Common myeloid progenitor, CD34-positive (primary cell): ENCODE data around the gene PRRT1.

Experiments
- CTCF ChIA-PET: fragments of 350-600 bp; sonication (Branson Sonifier 250); formaldehyde crosslinking; loops from one replicate; lab custom pipeline; 2021; ENCODE audit warnings: antibody characterized with exemption; lab: Charles Lee
- POLR2A ChIA-PET: fragments of 350-600 bp; sonication (Branson Sonifier 250); formaldehyde crosslinking; loops from one replicate; lab custom pipeline; 2021; ENCODE audit warnings: antibody characterized with exemption; lab: Charles Lee
- DNase-seq, 3 donors: peaks; one replicate each; pipeline versions ENCODE4 v3.0.0 to v3.0.0-alpha.2; 2013
- H3K27ac ChIP-seq, 2 experiments: 1 replicate in 1 of 2; 2 replicates in 1 of 2; pipeline ENCODE4 v1.7.0; 2013; ENCODE audit warnings: inconsistent platforms in 2 of 2, low read length in 2 of 2, mild to moderate bottlenecking in 2 of 2, low read depth in 1 of 2, moderate library complexity in 1 of 2; ENCODE audit not compliant: severe bottlenecking in 2 of 2, insufficient read depth in 1 of 2, poor library complexity in 1 of 2
- H3K27me3 ChIP-seq, 5 experiments: replicated peaks in 2 of 5; 1 replicate in 3 of 5; 2 replicates in 2 of 5; pipeline versions ENCODE4 v1.6.1 to v1.7.0; 2013; ENCODE audit warnings: low read length in 4 of 5, mild to moderate bottlenecking in 2 of 5, moderate library complexity in 2 of 5, inconsistent platforms in 1 of 5; ENCODE audit not compliant: insufficient read depth in 5 of 5, control insufficient read depth in 4 of 5
- H3K36me3 ChIP-seq, 4 experiments: 1 replicate in 2 of 4; 2 replicates in 2 of 4; pipeline versions ENCODE4 v1.6.1 to v1.7.0; 2013; ENCODE audit warnings: low read length in 3 of 4, control low read depth in 1 of 4, mild to moderate bottlenecking in 1 of 4; ENCODE audit not compliant: control insufficient read depth in 4 of 4, insufficient read depth in 4 of 4
- H3K4me1 ChIP-seq, 4 experiments: 1 replicate in 3 of 4; 2 replicates in 1 of 4; pipeline versions ENCODE4 v1.6.1 to v1.7.1; 2013; ENCODE audit warnings: low read length in 3 of 4, mild to moderate bottlenecking in 3 of 4, control low read depth in 1 of 4, inconsistent platforms in 1 of 4, moderate library complexity in 1 of 4; ENCODE audit not compliant: control insufficient read depth in 4 of 4, insufficient read depth in 4 of 4; ENCODE audit errors: control extremely low read depth in 1 of 4
- H3K4me3 ChIP-seq, 7 experiments: 1 replicate in 4 of 7; 2 replicates in 3 of 7; pipeline versions ENCODE4 v1.5.1 to v1.7.0; 2013; ENCODE audit warnings: mild to moderate bottlenecking in 7 of 7, low read length in 6 of 7, moderate library complexity in 6 of 7, inconsistent platforms in 2 of 7, low read depth in 2 of 7, control low read depth in 1 of 7; ENCODE audit not compliant: insufficient read depth in 4 of 7, control insufficient read depth in 1 of 7; ENCODE audit errors: extremely low read depth in 1 of 7
- H3K9me3 ChIP-seq, 5 experiments: 1 replicate in 4 of 5; 2 replicates in 1 of 5; pipeline versions ENCODE4 v1.6.1 to v1.7.1; 2013; ENCODE audit warnings: low read length in 4 of 5, mild to moderate bottlenecking in 2 of 5, inconsistent platforms in 1 of 5, low read depth in 1 of 5, moderate library complexity in 1 of 5; ENCODE audit not compliant: control insufficient read depth in 4 of 5, insufficient read depth in 2 of 5; ENCODE audit errors: control extremely low read depth in 1 of 5
- WGBS: methylation state at CpG from one replicate; pipeline ENCODE4 v1.1.5; 2013; ENCODE audit not compliant: insufficient coverage; 5-methylcytosine and 5-hydroxymethylcytosine counted together

The PRRT1 gene

GRCh38 chr6:32191696-32192607 lies 40.2 kb upstream of the PRRT1 start:
- peak overlapping the region; percentile 87 to 93 for H3K27ac ChIP-seq
- 34% methylated on average over 13 of the region's 15 CpGs for WGBS
- CTCF ChIA-PET: interaction anchor here (0.8 to 2.0 kb wide), 12 partner anchors 9 to 75 kb away, joined by 3 to 7 read pairs (median 5); no protein-coding TSS in a partner anchor
- H3K9me3 ChIP-seq: no peaks in the 10 kb centered on the region
- H3K27me3 ChIP-seq: no peaks in the 10 kb centered on the region
- peak overlapping the region; percentile 45 to 89 (median 76) for H3K4me3 ChIP-seq
- peaks cover 0 to 18% (median 6%) of the 10 kb centered on the region in 4 experiments for H3K36me3 ChIP-seq
- peaks cover 20 to 84% (median 82%) of the 10 kb centered on the region in 4 experiments for H3K4me1 ChIP-seq
- POLR2A ChIA-PET: interaction anchor here (0.5 to 1.3 kb wide), 5 partner anchors 9 to 385 kb away, joined by 3 to 5 read pairs (median 3); partner anchors contain the start of genes ATF6B and RNF5
- DNase-seq: no peak

DNA sequence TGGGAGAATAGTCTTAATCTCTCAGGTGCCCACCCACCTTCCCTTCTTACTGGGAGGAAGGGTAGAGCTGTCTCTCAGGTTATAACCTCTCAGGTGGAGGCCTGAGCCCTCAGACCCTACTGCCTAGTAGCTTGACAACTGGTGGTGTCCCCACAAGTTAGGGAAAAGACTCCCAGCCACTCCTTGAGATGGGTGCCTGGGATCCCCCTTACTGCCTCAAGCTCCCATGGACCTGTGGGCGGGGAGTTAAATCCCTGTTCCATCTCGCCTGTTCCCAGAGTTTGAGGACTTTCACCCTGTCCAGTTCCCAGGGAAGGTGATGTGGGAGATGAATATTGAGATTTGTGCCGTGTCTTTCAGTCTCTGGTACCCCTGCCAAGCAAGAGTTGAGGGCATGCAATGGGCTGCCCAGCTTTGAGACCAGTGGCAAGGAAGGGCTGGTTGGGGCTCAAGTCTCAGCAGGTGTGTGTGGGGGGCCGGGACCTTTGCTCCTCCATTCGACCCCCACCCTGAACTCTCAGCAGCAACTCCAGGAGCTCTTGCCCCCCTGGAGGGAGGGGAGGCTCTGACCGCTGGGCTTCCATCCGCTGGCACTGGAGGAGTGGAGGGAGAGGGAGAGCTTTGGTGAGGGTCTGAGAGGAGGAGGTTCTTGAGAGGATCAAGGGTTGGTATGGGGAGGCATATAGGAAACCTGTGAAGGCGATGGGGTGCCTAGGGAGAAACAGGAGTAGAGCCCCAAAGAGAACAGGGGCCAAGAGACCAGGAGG lies 39.4 kb upstream of the PRRT1 start:
- no peaks in the 10 kb centered on the region for H3K27me3 ChIP-seq
- H3K4me1 ChIP-seq: peaks cover 22 to 84% (median 80%) of the 10 kb centered on the region in 4 experiments
- no peak for DNase-seq
- CTCF ChIA-PET: interaction anchor here (1.0 to 1.7 kb wide), 5 partner anchors 9 to 72 kb away, joined by 3 to 6 read pairs (median 3); no protein-coding TSS in a partner anchor
- no peaks in the 10 kb centered on the region for H3K9me3 ChIP-seq
- peaks cover 0 to 27% (median 13%) of the 10 kb centered on the region in 4 experiments for H3K36me3 ChIP-seq
- WGBS: 85% methylated on average over 3 of the region's 8 CpGs
- H3K4me3 ChIP-seq: peak overlapping the region in 6 of 7 experiments; percentile 67 to 89 (median 79)
- POLR2A ChIA-PET: interaction anchor here (1.2 to 1.7 kb wide), 3 partner anchors 8 to 36 kb away, joined by 3 to 6 read pairs (median 3); no protein-coding TSS in a partner anchor
- H3K27ac ChIP-seq: peak overlapping the region; percentile 87 to 93

GRCh38 chr6:32190054-32190851 lies 38.5 kb upstream of the PRRT1 start, which contains the start of gene PBX2:
PBX2 (minus strand) TSS chr6:32190202; CDS start chr6:32189915, 287 bp downstream.
- WGBS: 0% methylated on average over 11 of the region's 23 CpGs
- Histone ChIP-seq H3K27ac (peak within 1 kb of the TSS; percentile 87 to 93), H3K36me3 (peaks cover 0 to 29% (median 15%) of the 10 kb centered on the region in 4 experiments), H3K27me3 (no peaks in the 10 kb centered on the region), H3K4me1 (peaks cover 22 to 81% (median 78%) of the 10 kb centered on the region in 4 experiments), H3K9me3 (no peaks in the 10 kb centered on the region), H3K4me3 (peak within 1 kb of the TSS; percentile 51 to 90 (median 82))
- peak; percentile 88 to 93 (median 93) for DNase-seq
- ChIA-PET CTCF (interaction anchor here (0.8 to 2.9 kb wide), 6 partner anchors 8 to 25 kb away, joined by 3 to 9 read pairs (median 4); no protein-coding TSS in a partner anchor), POLR2A (interaction anchor here (1.2 to 1.7 kb wide), 3 partner anchors 7 to 36 kb away, joined by 3 to 6 read pairs (median 3); no protein-coding TSS in a partner anchor)

- DNase-seq: no peak
- CTCF ChIA-PET: interaction anchor here (0.8 to 2.9 kb wide), 2 partner anchors 10 to 19 kb away, joined by 3 to 9 read pairs; no protein-coding TSS in a partner anchor
- Histone ChIP-seq H3K9me3 (no peaks in the 10 kb centered on the region), H3K27me3 (no peaks in the 10 kb centered on the region), H3K4me1 (peaks cover 18 to 75% (median 72%) of the 10 kb centered on the region in 4 experiments), H3K4me3 (peak overlapping the region; percentile 51 to 90 (median 82)), H3K27ac (peak overlapping the region; percentile 87 to 93), H3K36me3 (peaks cover 0 to 29% (median 15%) of the 10 kb centered on the region in 4 experiments)
- POLR2A ChIA-PET: interaction anchor here (1.1 to 1.7 kb wide), 3 partner anchors 10 to 35 kb away, joined by 3 to 6 read pairs (median 5); no protein-coding TSS in a partner anchor
- 0% methylated on average over 7 of the region's 23 CpGs for WGBS
Measured at GRCh38 chr6:32189742-32190053, 38.0 kb upstream of the PRRT1 start.

- WGBS: 7% methylated on average over 5 of the region's 10 CpGs
- H3K27ac ChIP-seq: peak overlapping the region; percentile 87 to 93
- H3K9me3 ChIP-seq: no peaks in the 10 kb centered on the region
- no peaks in the 10 kb centered on the region for H3K27me3 ChIP-seq
- H3K4me3 ChIP-seq: peak overlapping the region; percentile 51 to 90 (median 82)
- peaks cover 15 to 70% (median 68%) of the 10 kb centered on the region in 4 experiments for H3K4me1 ChIP-seq
- ChIA-PET CTCF (interaction anchor here (2.9 kb wide), 1 partner anchor 10 kb away, joined by 9 read pairs; no protein-coding TSS in a partner anchor), POLR2A (interaction anchor here (1.1 to 1.2 kb wide), 2 partner anchors 10 to 783 kb away, joined by 3 to 5 read pairs; no protein-coding TSS in a partner anchor)
- peaks cover 2 to 32% (median 17%) of the 10 kb centered on the region in 4 experiments for H3K36me3 ChIP-seq
- no peak for DNase-seq
Measured at GRCh38 chr6:32189069-32189741, 37.5 kb upstream of the PRRT1 start.
